ENCODE results near the gene ADGRB2. TPM values are rescaled to one million over a fixed set of nuclear protein-coding genes. Genes with fewer than 3 reads are reported as not detected.
A peak's percentile ranks its signal among the peaks of the same experiment; 100 is the strongest.

ADGRB2 gene
- polyA plus RNA-seq, 1 experiment = 5.4 TPM

DNA sequence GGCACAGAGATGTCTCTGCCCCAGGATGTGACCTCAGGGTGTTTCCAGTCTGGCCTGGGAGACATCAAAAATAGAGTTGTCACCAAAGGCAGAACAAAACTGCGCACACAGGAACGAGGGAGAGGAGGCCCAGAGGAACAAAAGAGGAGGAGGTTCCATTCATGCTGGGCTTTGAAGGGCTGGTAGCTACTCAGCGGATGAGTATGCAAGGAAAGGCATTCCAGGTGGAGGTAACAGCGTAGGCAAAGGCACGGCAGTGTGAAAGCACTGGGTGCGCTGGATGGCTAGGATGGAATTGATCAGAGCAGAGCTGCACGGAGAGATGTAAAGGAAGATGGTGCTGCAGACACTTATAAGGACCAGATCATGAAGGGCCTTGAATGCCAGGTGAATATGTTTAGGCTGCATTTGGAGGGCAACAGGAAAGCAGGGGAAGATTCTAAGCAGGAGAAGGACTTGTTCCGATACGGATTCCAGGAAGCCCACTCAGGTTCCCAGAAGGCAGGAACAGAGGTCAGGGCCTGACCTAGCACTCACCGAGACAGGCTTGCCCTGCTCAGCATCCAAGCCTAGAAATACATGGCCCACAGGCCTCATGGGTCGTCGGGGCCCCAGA lies 66.7 kb downstream of the ADGRB2 start:
- no peak for DNase-seq (ENCODE audit: low read depth, low spot score)
- H3K27ac ChIP-seq (ENCODE audit: low read depth, low read length) = no peak overlapping the region
- H3K4me3 ChIP-seq (ENCODE audit: low read depth, low read length) = no peak overlapping the region
- no peaks in the 10 kb centered on the region for H3K9me3 ChIP-seq (ENCODE audit: control insufficient read depth, insufficient read depth, low read length)
- no peaks in the 10 kb centered on the region for H3K27me3 ChIP-seq (ENCODE audit: control insufficient read depth, insufficient read depth, low read length)
- POLR2A ChIA-PET = no interaction called here
- CTCF ChIA-PET = interaction anchor here (1.0 kb wide), 2 partner anchors 15 to 79 kb away, joined by 3 read pairs; no protein-coding TSS in a partner anchor
- TF ChIP-seq, protein P1, sequence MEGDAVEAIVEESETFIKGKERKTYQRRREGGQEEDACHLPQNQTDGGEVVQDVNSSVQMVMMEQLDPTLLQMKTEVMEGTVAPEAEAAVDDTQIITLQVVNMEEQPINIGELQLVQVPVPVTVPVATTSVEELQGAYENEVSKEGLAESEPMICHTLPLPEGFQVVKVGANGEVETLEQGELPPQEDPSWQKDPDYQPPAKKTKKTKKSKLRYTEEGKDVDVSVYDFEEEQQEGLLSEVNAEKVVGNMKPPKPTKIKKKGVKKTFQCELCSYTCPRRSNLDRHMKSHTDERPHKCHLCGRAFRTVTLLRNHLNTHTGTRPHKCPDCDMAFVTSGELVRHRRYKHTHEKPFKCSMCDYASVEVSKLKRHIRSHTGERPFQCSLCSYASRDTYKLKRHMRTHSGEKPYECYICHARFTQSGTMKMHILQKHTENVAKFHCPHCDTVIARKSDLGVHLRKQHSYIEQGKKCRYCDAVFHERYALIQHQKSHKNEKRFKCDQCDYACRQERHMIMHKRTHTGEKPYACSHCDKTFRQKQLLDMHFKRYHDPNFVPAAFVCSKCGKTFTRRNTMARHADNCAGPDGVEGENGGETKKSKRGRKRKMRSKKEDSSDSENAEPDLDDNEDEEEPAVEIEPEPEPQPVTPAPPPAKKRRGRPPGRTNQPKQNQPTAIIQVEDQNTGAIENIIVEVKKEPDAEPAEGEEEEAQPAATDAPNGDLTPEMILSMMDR (IDR thresholded peaks at IDR 0.05; ENCODE audit: low read depth, low read length) = no peak

DNA sequence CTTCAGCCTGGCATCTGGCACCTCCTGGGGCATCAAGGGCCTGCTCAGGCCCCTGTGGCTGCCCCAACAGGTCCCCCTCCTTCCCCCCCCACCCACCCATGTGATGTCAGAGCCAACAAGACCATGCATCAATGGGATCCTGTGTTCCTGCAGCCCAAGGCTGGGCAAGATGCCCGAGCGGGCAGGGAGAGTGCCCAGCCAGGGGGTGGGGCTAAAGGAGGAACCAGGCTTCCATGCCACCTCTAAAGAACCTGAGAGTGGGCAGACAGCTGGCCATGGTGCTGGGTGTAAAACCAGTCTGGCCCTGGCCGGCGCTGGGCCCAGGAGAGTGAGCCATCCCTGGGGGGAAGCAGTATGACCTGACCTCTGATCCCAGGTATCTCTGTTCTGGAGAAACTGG lies 67.9 kb downstream of the ADGRB2 start:
- Histone ChIP-seq H3K9me3 (ENCODE audit: control insufficient read depth, insufficient read depth, low read length) (no peaks in the 10 kb centered on the region), H3K4me3 (ENCODE audit: low read depth, low read length) (no peak overlapping the region), H3K27me3 (ENCODE audit: control insufficient read depth, insufficient read depth, low read length) (no peaks in the 10 kb centered on the region), H3K27ac (ENCODE audit: low read depth, low read length) (no peak overlapping the region)
- no peak for DNase-seq (ENCODE audit: low read depth, low spot score)
- TF ChIP-seq, protein P1 (IDR thresholded peaks at IDR 0.05; ENCODE audit: low read depth, low read length) = no peak
- CTCF ChIA-PET = interaction anchor here (1.0 kb wide), 1 partner anchor 16 kb away, joined by 3 read pairs; no protein-coding TSS in a partner anchor
- POLR2A ChIA-PET = interaction anchor here (0.6 kb wide), 1 partner anchor 16 kb away, joined by 3 read pairs; no protein-coding TSS in a partner anchor

DNA sequence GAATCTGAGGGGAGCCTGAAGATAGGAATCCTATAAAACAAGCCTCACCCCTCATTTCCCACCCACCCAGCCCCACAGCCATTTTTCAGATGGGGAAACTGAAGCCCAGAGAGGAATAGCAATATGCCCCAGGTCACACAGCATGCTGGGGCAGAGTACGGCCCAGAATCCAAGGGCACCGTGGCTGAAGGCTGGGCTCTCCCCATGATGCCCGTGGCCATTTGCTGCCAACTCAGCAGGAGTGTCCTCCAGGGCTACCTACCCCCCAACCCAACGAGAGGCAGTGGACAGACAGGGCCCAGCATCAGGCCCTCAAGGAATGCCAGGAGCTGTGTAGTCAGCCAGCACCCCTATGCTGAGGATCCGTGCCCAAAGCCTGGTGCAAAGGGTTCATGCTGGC lies 68.8 kb downstream of the ADGRB2 start:
- H3K4me3 ChIP-seq (ENCODE audit: low read depth, low read length) = no peak overlapping the region
- H3K27me3 ChIP-seq (ENCODE audit: control insufficient read depth, insufficient read depth, low read length) = no peaks in the 10 kb centered on the region
- DNase-seq (ENCODE audit: low read depth, low spot score) = no peak
- no peaks in the 10 kb centered on the region for H3K9me3 ChIP-seq (ENCODE audit: control insufficient read depth, insufficient read depth, low read length)
- TF ChIP-seq, protein P1 (IDR thresholded peaks at IDR 0.05; ENCODE audit: low read depth, low read length) = no peak
- ChIA-PET POLR2A (no interaction called here), CTCF (no interaction called here)
- H3K27ac ChIP-seq (ENCODE audit: low read depth, low read length) = no peak overlapping the region

DNA sequence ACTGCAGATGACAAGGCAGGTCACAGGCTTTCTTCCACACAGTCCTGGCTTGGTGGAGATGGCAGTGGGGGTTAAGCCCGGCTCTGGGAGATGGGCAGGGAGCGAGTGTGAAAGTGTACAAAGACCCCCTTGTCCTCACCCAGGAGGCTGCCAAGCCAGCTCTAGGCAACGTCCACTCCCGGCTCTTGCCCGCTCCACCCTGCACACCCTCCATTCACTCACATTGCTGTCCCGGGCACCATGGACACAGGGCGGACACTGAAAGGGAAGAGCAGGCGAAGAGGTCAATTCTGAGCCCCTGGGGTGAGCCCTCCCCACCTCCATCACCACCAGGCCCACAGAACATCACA lies 69.2 kb downstream of the ADGRB2 start:
- POLR2A ChIA-PET = interaction anchor here (1.9 kb wide), 1 partner anchor 9 kb away, joined by 7 read pairs; the partner anchor contains the start of gene COL16A1
- no peak overlapping the region for H3K4me3 ChIP-seq (ENCODE audit: low read depth, low read length)
- TF ChIP-seq, protein P1 (IDR thresholded peaks at IDR 0.05; ENCODE audit: low read depth, low read length) = no peak
- peak overlapping the region; percentile 11 for H3K27ac ChIP-seq (ENCODE audit: low read depth, low read length)
- no peaks in the 10 kb centered on the region for H3K27me3 ChIP-seq (ENCODE audit: control insufficient read depth, insufficient read depth, low read length)
- CTCF ChIA-PET = no interaction called here
- H3K9me3 ChIP-seq (ENCODE audit: control insufficient read depth, insufficient read depth, low read length) = no peaks in the 10 kb centered on the region
- no peak for DNase-seq (ENCODE audit: low read depth, low spot score)

DNA sequence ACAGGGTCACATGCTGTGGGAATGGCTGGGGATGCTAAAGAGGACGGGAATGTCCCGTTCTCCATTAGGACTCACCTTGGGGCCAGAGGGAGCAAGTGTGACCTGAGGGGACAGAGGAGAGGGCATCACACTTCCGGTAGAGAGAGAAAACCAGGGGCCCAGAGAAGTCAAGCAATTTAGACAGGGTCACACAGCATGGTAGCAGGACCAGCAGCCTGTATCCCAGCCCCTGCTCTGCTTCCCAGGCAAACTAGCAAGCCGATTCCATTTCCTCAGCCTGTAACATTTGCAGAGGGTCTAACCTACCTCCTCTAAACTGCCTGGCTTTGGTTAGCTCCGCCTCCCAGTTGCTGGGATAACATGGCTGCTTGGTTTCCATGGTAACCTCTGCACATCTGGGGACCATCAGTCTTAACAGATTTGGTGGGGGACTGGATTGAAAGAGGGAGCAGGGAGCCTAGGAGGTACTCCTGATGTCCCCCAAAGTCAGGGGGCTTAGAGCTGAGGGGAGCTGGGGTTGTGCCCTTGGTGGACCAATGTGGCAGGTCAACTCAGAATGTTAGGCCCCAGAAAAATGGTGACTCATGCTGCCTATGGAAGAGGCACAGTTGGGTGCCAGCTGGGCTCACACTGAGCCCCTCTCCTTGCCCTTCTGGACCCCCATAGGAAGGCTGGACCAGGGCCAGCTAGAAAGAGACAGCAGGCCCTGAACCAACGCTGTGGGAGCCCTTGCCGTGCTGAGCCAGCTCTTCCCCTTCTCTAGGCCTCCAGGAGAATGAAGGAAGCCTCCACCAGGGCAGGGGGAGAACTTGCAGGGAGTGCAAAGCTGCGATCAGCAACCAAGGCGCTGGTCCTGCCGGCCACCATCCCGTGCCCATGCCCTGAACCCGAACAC lies 69.8 kb downstream of the ADGRB2 start:
- Histone ChIP-seq H3K27ac (ENCODE audit: low read depth, low read length) (peak overlapping the region; percentile 11), H3K9me3 (ENCODE audit: control insufficient read depth, insufficient read depth, low read length) (no peaks in the 10 kb centered on the region), H3K4me3 (ENCODE audit: low read depth, low read length) (no peak overlapping the region), H3K27me3 (ENCODE audit: control insufficient read depth, insufficient read depth, low read length) (no peaks in the 10 kb centered on the region)
- ChIA-PET POLR2A (interaction anchor here (1.9 kb wide), 1 partner anchor 9 kb away, joined by 7 read pairs; the partner anchor contains the start of gene COL16A1), CTCF (interaction anchor here (0.6 kb wide), 1 partner anchor 95 kb away, joined by 3 read pairs; no protein-coding TSS in a partner anchor)
- no peak for DNase-seq (ENCODE audit: low read depth, low spot score)
- TF ChIP-seq, protein P1 (IDR thresholded peaks at IDR 0.05; ENCODE audit: low read depth, low read length) = no peak
